Stimulated activated CD4-positive, alpha-beta T cell treated with anti-CD3 and anti-CD28 coated beads, Interleukin-15, amount 100 ng/mL, for 1 hour (primary cell): ENCODE measurements around the gene ADCY2.

ENCODE experiments used
- DNase-seq, 2 donors: peaks; one replicate each; pipeline ENCODE4 v3.0.0-alpha.2; 2020; ENCODE audit warnings: low read depth in 1 of 2, low spot score in 1 of 2

ADCY2 gene

GRCh38 chr5:7395947-7396712 lies at the start of gene ADCY2:
Gene ADCY2, plus strand, starts transcription at chr5:7396138. Its CDS starts 159 bp downstream, at chr5:7396297.
- no peak for DNase-seq

- DNase-seq: no peak
Observed at GRCh38 chr5:7347377-7347776, 48.6 kb upstream of the ADCY2 start.

GRCh38 chr5:7348168-7348854 lies 47.6 kb upstream of the ADCY2 start:
- no peak for DNase-seq

- DNase-seq: no peak
Observed at GRCh38 chr5:7361593-7361992, 34.3 kb upstream of the ADCY2 start.

GRCh38 chr5:7363067-7363677 lies 32.8 kb upstream of the ADCY2 start:
- DNase-seq: no peak

GRCh38 chr5:7364226-7364875 lies 31.6 kb upstream of the ADCY2 start:
- no peak for DNase-seq

- no peak for DNase-seq
Observed at GRCh38 chr5:7367780-7368179, 28.2 kb upstream of the ADCY2 start.

- DNase-seq: no peak
Observed at GRCh38 chr5:7372399-7372798, 23.5 kb upstream of the ADCY2 start.

GRCh38 chr5:7374186-7374585 lies 21.8 kb upstream of the ADCY2 start:
- DNase-seq: no peak

- DNase-seq: no peak
Observed at GRCh38 chr5:7375457-7375856, 20.5 kb upstream of the ADCY2 start.

- DNase-seq: no peak
Observed at GRCh38 chr5:7376871-7377270, 19.1 kb upstream of the ADCY2 start.

GRCh38 chr5:7377761-7378160 lies 18.2 kb upstream of the ADCY2 start:
- DNase-seq: no peak

GRCh38 chr5:7382588-7382987 lies 13.3 kb upstream of the ADCY2 start:
- DNase-seq: no peak

- DNase-seq: no peak
Observed at GRCh38 chr5:7385681-7386080, 10.3 kb upstream of the ADCY2 start.

- DNase-seq: no peak
Observed at GRCh38 chr5:7388553-7388952, 7.4 kb upstream of the ADCY2 start.

GRCh38 chr5:7391215-7391614 lies 4.7 kb upstream of the ADCY2 start:
- no peak for DNase-seq

GRCh38 chr5:7391814-7392692 lies 3.9 kb upstream of the ADCY2 start:
- no peak for DNase-seq

GRCh38 chr5:7392693-7393024 lies 3.3 kb upstream of the ADCY2 start:
- DNase-seq: no peak

- DNase-seq: no peak
Observed at GRCh38 chr5:7393921-7394799, 1.8 kb upstream of the ADCY2 start.

GRCh38 chr5:7394889-7395431 lies 978 bp upstream of the ADCY2 start:
- DNase-seq: no peak
